ENCODE results near the gene TRMT2A.

TRMT2A gene

GRCh38 chr22:20133930-20134549, 17.0 kb upstream of the TRMT2A start:
- no peak for DNase-seq (ENCODE audit: low read depth)
- H3K4me3 ChIP-seq (ENCODE audit: low read depth, low read length): no peak overlapping the region
- no peak for TF ChIP-seq CTCF (IDR thresholded peaks at IDR 0.05; ENCODE audit: low read depth, low read length, missing control alignments)

- H3K4me3 ChIP-seq (ENCODE audit: low read depth, low read length): peak overlapping the region; percentile 82
- TF ChIP-seq CTCF (IDR thresholded peaks at IDR 0.05; ENCODE audit: low read depth, low read length, missing control alignments): no peak
- DNase-seq (ENCODE audit: low read depth): no peak
Observed at GRCh38 chr22:20132686-20133246, 15.7 kb upstream of the TRMT2A start.

DNA sequence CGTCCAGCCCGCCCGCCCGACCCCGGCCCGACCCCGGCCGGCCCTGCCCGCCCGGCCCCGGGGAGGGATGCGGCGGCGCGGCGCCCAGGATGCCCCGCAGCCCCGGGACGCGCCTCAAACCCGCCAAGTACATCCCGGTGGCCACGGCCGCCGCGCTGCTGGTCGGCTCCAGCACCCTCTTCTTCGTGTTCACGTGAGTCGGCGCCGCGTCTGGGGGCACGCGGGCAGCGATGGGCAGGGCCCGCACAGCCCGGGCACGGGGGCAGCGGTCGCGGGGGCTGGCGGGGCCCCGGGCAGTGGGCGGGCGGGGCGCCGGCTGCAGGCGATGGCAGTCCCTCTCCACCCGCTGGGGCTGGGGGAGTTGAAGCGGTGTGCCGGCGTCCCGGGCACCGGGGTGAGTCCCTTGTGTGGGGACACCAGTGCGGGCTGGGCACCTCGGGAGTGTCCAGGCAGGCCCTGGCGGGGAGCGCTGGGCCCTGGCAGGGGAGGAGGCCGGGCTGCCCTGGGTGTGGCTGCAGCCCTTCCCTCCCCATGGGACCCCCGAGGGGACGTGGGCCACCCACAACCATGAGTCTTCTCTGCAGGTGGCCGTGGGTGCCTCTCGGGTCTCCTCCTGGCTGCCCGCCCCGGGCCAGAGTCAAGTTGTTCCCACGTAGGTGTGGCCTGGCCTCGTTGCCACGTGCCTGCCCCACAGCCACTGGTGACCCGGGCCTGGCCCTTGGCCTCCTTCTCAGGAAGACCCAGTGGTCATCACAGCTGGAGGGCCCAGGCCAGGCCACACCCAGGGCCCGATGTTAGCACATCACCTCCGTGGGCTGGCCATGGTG, 15.0 kb upstream of the TRMT2A start:
- TF ChIP-seq CTCF (IDR thresholded peaks at IDR 0.05; ENCODE audit: low read depth, low read length, missing control alignments): no peak
- H3K4me3 ChIP-seq (ENCODE audit: low read depth, low read length): peak overlapping the region; percentile 82
- no peak for DNase-seq (ENCODE audit: low read depth)

- TF ChIP-seq CTCF (IDR thresholded peaks at IDR 0.05; ENCODE audit: low read depth, low read length, missing control alignments): no peak
- no peak for DNase-seq (ENCODE audit: low read depth)
- H3K4me3 ChIP-seq (ENCODE audit: low read depth, low read length): peak within 1 kb of the TSS; percentile 82
Observed at GRCh38 chr22:20131597-20131858, 14.5 kb upstream of the TRMT2A start, which contains the start of gene ZDHHC8. Gene ZDHHC8 (plus strand): TSS chr22:20131804. CDS start chr22:20131948, 144 bp downstream.

DNA sequence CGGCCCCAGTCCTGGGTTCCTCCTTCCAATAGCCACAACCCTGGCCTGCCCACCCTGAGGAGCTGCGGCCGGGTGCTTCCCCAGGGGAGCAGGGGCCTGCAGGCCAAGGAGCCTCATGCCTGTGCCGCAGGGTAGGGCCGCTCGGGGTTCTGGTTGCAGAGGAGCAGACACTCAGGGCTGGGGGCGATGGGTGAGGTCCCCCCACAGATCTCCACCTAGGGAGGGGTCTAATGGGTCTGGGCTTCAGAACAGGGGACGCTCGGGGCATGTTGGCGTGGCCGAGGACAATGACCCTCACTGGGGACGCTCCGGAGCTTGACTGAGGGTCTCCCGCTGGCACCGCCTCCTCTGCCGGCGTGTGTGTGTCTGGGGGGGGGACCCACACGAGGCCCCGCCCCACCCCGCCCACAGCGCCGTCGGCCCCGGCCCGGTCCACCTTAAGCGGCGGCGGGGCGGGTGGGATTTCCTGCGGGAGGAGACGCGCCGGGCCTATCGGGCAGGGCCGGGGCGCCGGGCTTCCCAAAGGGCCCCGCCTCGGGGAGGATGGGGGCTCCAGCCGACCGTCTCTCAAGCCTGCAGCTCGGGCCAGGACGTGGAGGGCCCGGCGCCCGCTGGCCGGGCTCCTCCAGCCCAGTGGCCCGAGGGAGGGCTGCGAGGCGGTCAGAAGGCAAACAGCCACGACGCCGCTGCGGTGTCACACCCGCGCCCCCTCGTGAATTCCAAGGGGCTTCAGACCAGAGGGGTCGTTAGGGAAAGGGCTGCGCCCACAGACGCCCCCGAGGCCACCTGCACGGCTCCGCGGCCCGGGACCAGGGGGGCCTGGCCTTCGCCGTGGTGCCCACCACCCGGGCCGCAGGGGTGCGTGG, 13.9 kb upstream of the TRMT2A start:
- H3K4me3 ChIP-seq (ENCODE audit: low read depth, low read length): peak overlapping the region; percentile 74
- no peak for TF ChIP-seq CTCF (IDR thresholded peaks at IDR 0.05; ENCODE audit: low read depth, low read length, missing control alignments)
- no peak for DNase-seq (ENCODE audit: low read depth)

DNA sequence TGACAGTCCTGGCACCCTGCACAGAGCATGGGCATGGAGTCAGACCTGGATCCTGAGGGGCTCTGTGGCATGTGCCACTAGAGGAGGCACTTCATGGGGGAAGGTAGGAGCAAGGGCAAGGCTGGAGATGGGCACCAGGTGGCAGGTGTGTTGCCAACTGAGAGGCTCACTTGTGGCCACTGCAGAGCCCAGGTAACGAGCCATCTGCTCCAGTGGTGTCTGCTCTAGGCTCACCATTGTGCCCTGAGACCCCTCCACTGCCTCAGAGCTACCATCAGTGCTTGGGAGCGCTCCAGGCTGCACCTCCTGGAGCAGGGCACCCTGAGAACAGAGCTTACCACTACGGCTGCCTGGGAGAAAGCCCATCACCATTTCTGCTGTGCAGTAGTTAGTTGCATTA, 13.3 kb upstream of the TRMT2A start:
- TF ChIP-seq CTCF (IDR thresholded peaks at IDR 0.05; ENCODE audit: low read depth, low read length, missing control alignments): no peak
- no peak for DNase-seq (ENCODE audit: low read depth)
- no peak overlapping the region for H3K4me3 ChIP-seq (ENCODE audit: low read depth, low read length)

Data from GM12864 (cell line).